ENCODE results near the gene YKT6.

Gene YKT6

DNA sequence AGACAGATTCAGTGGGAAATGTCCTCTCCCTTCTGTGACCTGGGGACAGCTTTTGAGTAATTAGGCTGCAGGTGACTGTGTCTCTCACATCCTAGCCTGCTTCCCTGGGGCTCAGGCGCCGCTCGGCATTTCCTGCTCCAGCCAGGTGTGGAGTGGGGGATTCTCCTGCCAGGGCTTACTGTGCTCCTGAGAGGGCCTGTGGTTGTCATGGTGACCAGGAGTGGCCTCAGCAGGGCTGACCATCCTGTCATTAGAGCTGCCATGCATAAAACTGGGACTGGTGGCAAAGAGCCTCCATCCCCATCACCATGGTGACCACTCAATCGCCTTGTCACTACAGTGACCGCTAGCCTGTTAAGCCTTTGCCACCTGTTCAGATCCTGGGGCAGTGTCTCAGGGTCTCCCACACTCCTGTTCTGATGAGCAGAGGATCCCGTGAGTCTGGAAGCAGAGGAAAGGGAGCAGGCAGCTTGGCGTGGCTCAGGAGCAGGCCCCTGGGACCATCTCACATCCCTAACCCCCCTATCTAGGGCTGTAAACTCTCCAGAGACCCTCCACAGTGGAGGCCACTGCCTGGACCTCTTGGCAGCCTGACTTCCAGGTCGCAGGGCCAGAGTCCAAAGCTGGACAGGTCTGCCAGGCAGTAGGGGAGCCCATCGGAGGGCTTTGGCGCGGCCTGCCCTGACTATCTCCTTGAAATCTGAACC is 11.3 kb upstream of the YKT6 start, which contains the start of gene GCK:
GCK (minus strand) TSS at position 154 of the 707 bp plus-strand sequence. CDS start 486 bp downstream, outside the sequence.
- no peak for DNase-seq (ENCODE audit: low spot score)
- no peak for TF ChIP-seq CTCF (IDR thresholded peaks at IDR 0.05; ENCODE audit: extremely low read depth, missing control alignments)

GRCh38 chr7:44189993-44190872 is 10.5 kb upstream of the YKT6 start:
- DNase-seq (ENCODE audit: low spot score), result no peak
- no peak for TF ChIP-seq CTCF (IDR thresholded peaks at IDR 0.05; ENCODE audit: extremely low read depth, missing control alignments)

- no peak for DNase-seq (ENCODE audit: low spot score)
These were observed 9.6 kb upstream of the YKT6 start for GRCh38 chr7:44191171-44191570.

DNA sequence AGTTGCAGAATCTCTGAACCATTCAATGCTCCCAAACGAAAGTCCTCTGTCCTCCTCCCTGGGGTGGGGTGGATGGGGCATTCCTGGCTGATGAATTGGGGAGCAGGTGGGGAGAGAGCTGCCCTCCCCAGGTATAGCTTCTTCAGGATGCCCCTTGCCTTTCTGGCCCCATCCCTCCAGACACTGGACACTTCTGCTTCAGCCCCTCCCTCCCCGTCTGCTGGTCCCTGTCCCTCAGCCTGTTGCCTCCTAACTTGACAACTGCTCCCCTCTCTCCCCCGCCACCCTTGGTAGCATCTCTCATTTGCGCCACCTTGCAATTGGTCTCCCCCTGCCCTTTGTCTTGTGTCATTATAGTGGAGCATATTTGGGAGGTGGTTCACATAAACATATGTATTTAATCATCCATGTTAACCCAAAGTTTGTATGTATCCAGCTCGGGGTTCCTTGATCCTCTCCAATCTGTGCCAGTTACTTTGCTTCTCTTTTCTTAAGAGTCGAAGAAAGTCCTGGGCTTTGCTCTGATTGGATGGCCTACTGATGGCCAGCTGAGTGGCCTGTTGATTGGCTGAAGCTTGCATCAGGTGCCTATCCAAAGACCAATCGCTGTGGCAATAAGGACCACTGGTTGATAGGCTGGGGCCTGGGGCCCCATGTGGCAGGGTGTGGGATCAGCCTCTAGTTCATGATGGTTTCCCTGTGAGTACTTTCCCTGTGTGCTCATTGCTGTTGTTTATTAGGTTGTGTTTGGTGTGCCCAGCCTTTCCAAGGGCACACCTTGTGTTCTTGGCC is 7.6 kb upstream of the YKT6 start:
- no peak for TF ChIP-seq CTCF (IDR thresholded peaks at IDR 0.05; ENCODE audit: extremely low read depth, missing control alignments)
- no peak for DNase-seq (ENCODE audit: low spot score)

More at GRCh38 chr7:44191171-44191570, 9.6 kb upstream of the YKT6 start:
- TF ChIP-seq CTCF (IDR thresholded peaks at IDR 0.05; ENCODE audit: extremely low read depth, missing control alignments), result no peak

DNA sequence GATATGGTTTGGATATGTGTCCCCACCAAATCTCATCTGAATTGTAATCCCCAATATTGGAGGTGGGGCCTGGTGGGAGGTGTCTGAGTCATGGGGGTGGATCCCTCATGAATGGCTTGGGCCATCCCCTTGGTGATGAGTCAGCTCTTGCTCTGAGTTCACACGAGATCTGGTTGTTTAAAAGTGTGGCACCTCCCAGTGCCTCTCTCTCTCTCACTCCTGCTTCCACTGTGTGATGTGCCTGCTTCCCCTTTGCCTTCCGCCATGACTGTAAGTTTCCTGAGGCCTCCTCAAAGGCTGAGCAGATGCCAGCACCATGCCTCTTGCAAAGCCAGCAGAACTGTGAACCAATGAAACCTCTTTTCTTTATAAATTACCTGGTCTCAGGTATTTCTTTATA is 6.7 kb upstream of the YKT6 start:
- DNase-seq (ENCODE audit: low spot score), result no peak
- TF ChIP-seq CTCF (IDR thresholded peaks at IDR 0.05; ENCODE audit: extremely low read depth, missing control alignments), result no peak

DNA sequence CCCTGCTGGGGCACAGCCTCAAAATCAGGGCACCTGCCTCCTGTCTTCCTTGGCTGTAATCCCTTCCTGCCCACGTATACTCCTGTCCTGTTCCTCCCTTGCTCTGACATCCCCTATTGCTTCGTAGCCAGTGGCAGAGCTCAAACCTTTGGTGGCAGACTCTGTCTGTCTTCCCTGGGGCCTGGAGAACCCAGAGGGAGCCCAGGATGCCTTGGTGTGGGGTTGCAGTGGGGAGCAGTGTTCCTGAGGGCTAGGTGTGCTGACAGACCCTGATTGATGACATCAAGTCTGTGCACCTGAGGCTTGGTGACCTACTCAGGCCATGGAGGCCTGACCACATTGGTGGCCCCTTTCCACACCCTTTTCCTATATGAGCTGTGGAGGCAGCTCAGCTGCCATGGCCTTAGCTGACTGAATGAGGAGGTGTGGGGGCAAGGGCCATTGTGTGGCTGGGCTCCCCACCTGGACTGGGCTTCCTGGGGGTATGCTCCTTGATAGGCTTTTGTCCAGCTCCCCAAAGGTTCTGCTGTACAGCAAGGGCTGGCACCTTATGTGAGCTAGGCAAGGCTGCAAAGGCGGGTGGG is 6.1 kb upstream of the YKT6 start:
- no peak for DNase-seq (ENCODE audit: low spot score)
- TF ChIP-seq CTCF (IDR thresholded peaks at IDR 0.05; ENCODE audit: extremely low read depth, missing control alignments), result no peak

Data from GM20000 (cell line).